Endothelial cell (in vitro differentiated cells): ENCODE data around the gene FHOD3. TPM values are rescaled to one million over a fixed set of nuclear protein-coding genes. Genes with fewer than 3 reads are reported as not detected.

ENCODE experiments used
- DNase-seq: peaks from one replicate; pipeline ENCODE4 v3.0.0; 2021; ENCODE audit warnings: low spot score
- H3K27ac Mint-ChIP-seq: one replicate; pipeline ENCODE4 v1.8.0; 2021; ENCODE audit warnings: mixed read lengths, inconsistent platforms; ENCODE audit not compliant: unreplicated experiment
- H3K27me3 Mint-ChIP-seq: one replicate; pipeline ENCODE4 v1.8.0; 2021; ENCODE audit warnings: mild to moderate bottlenecking, moderate library complexity, mixed read lengths, inconsistent platforms; ENCODE audit not compliant: unreplicated experiment
- H3K36me3 Mint-ChIP-seq: one replicate; pipeline ENCODE4 v1.8.0; 2021; ENCODE audit warnings: mild to moderate bottlenecking, low read depth, mixed read lengths, inconsistent platforms; ENCODE audit not compliant: unreplicated experiment
- H3K4me1 Mint-ChIP-seq: one replicate; pipeline ENCODE4 v1.8.0; 2021; ENCODE audit warnings: mild to moderate bottlenecking, mixed read lengths, inconsistent platforms; ENCODE audit not compliant: unreplicated experiment
- H3K4me3 Mint-ChIP-seq: one replicate; pipeline ENCODE4 v1.8.0; 2021; ENCODE audit warnings: mild to moderate bottlenecking, mixed read lengths, inconsistent platforms; ENCODE audit not compliant: unreplicated experiment
- H3K9me3 Mint-ChIP-seq: one replicate; pipeline ENCODE4 v1.8.0; 2021; ENCODE audit warnings: mixed read lengths, inconsistent platforms; ENCODE audit not compliant: unreplicated experiment
- total RNA-seq: library from RNA; stranded (reverse); fragmentation: NEBNext Ultra II Directional; extraction: Animal tissue kit (Norgen Biotek cat#: 25700); gene quantifications from one replicate; pipeline ENCODE4 v1.2.1, GENCODE V29; 2021; ENCODE audit not compliant: unreplicated experiment
- TF ChIP-seq, protein P1 (sequence below): fragments of 200-600 bp; sonication (generic); IDR thresholded peaks from one replicate; pipeline ENCODE4 v1.5.0; 2021; ENCODE audit warnings: antibody characterized with exemption; ENCODE audit not compliant: unreplicated experiment

The FHOD3 gene
- total RNA-seq, 1 donor from 2014 or later: 0.67 TPM

DNA sequence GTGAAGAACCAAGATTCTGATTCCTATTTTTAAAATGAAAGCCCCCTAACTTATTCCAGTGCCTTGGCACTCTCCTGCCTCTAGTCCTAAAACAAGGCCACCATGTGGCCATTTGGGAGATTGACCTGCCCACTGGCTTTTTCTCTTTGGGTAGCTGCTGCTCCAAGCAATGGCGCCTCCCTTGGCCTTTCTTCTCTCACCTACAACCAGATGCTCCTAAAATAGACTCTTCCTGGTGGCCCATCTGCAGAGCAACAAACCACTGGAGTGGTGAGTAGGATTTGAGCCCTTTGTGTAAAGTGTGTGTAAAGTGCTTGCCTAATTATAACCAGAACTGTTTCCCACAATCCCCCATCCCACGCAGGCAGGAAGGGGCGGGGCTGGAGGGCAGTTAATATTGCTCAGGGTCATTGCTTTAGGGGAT is 114.2 kb downstream of the FHOD3 start:
- DNase-seq: peak; percentile 61
- no peaks in the 10 kb centered on the region for H3K4me1 Mint-ChIP-seq

DNA sequence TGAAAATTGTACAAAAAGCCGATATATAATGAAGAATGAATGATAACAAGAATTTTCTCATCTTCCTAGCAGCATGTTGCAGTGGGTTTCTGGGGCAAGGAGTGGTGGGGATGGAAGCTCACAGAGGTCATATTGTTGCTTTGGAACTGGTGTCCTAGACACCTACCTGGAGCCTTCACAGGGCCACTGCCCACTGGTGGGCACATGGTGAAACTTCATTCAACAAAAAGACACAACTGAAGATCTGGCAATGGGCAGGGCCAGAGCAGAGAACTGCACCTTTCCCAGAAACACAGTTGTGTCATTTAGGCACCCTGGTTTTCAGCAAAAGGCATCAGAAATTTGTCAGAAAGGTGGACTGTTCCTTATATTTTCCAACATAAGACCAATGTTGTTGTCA is 115.3 kb downstream of the FHOD3 start:
- TF ChIP-seq, protein P1, sequence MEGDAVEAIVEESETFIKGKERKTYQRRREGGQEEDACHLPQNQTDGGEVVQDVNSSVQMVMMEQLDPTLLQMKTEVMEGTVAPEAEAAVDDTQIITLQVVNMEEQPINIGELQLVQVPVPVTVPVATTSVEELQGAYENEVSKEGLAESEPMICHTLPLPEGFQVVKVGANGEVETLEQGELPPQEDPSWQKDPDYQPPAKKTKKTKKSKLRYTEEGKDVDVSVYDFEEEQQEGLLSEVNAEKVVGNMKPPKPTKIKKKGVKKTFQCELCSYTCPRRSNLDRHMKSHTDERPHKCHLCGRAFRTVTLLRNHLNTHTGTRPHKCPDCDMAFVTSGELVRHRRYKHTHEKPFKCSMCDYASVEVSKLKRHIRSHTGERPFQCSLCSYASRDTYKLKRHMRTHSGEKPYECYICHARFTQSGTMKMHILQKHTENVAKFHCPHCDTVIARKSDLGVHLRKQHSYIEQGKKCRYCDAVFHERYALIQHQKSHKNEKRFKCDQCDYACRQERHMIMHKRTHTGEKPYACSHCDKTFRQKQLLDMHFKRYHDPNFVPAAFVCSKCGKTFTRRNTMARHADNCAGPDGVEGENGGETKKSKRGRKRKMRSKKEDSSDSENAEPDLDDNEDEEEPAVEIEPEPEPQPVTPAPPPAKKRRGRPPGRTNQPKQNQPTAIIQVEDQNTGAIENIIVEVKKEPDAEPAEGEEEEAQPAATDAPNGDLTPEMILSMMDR: peak; percentile 71
- Mint-ChIP-seq H3K36me3 (no peaks in the 10 kb centered on the region), H3K4me1 (no peaks in the 10 kb centered on the region), H3K27me3 (peaks cover 6% of the 10 kb centered on the region), H3K4me3 (no peak overlapping the region), H3K9me3 (no peaks in the 10 kb centered on the region), H3K27ac (no peak overlapping the region)
- peak; percentile 42 for DNase-seq

More for the DNA sequence above, 114.2 kb downstream of the FHOD3 start:
- no peaks in the 10 kb centered on the region for H3K9me3 Mint-ChIP-seq
- TF ChIP-seq, protein P1: peak; percentile 77
- H3K27me3 Mint-ChIP-seq: peaks cover 6% of the 10 kb centered on the region
- no peak overlapping the region for H3K27ac Mint-ChIP-seq
- H3K36me3 Mint-ChIP-seq: no peaks in the 10 kb centered on the region
- H3K4me3 Mint-ChIP-seq: no peak overlapping the region

DNA sequence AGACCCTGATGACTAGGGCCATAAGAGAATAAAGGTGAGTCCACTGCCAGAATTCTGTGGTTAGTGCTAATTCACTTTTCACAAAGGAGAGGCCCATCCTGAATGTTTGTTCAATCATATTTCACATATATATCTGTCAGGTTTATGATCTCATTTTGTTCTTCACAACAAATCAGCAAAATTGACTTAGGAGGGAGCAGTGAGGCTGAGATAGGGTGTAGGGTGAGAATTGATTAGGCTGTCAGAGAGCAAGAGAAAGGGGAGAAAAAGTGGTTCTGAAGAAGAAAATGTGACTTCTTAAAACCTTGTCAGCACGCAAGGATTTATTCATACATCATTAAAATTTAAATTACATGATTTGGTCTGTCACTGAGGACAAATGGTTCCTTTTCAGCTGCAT is 117.7 kb downstream of the FHOD3 start:
- TF ChIP-seq, protein P1: no peak
- H3K9me3 Mint-ChIP-seq: no peaks in the 10 kb centered on the region
- H3K4me3 Mint-ChIP-seq: no peak overlapping the region
- no peaks in the 10 kb centered on the region for H3K27me3 Mint-ChIP-seq
- H3K27ac Mint-ChIP-seq: no peak overlapping the region
- H3K4me1 Mint-ChIP-seq: peaks cover 2% of the 10 kb centered on the region
- no peaks in the 10 kb centered on the region for H3K36me3 Mint-ChIP-seq
- no peak for DNase-seq

DNA sequence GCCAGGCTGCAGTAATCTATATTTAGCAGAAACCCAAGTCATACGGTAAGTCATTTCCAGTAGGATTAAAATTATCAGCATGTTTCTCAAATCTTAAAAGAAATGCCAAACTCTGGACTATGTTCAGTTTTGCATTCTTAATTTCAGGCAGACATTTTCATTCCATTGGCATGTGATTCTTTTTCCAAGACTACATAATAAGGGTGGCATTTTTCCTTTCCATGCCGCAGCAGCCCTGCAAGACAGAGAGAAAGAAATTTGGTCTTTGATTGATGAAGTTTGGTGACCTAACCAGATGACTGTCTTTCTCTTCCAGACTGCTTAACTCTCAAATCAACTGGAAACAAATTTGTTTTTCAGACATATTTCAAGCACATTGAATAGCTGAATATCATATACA is 118.1 kb downstream of the FHOD3 start:
- Mint-ChIP-seq H3K4me1 (peaks cover 3% of the 10 kb centered on the region), H3K27ac (no peak overlapping the region), H3K9me3 (no peaks in the 10 kb centered on the region), H3K4me3 (no peak overlapping the region), H3K36me3 (no peaks in the 10 kb centered on the region), H3K27me3 (no peaks in the 10 kb centered on the region)
- DNase-seq: no peak
- TF ChIP-seq, protein P1: no peak

DNA sequence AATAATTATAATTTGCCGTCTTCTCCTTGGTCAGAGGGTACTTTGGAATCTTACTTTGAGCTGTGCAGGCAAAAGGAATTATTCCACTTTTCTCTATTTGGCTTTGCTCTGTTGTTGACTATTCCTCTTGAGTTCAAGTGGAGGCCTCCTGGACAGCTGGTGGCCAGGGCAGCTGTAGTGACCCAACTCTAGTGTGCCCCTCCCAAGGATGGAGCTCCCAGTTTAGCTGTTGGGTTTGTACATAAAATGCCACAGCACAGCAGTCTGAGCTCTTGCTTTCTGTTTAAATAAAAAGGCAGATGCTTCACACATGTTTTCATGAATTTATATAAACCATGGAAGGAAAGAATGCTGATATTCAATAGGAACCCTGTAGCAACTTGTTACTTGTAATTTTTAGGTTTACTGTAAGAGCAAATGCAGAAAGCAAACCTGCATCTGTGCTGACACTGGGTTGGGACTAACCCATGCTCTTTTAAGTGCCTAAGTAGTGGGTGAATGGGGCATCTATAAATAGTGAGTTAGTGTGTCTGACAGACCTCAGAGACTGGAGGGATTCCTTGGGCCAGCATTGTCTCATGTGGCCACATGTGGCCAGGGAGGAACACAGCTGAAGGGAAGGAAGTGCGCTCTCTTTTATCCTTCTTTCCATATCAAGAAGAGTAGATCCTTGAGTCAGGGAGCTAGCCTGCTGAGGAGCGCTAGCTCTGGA is 121.8 kb downstream of the FHOD3 start:
- TF ChIP-seq, protein P1: no peak
- peaks cover 2% of the 10 kb centered on the region for H3K27me3 Mint-ChIP-seq
- H3K9me3 Mint-ChIP-seq: no peaks in the 10 kb centered on the region
- H3K4me1 Mint-ChIP-seq: peaks cover 3% of the 10 kb centered on the region
- H3K27ac Mint-ChIP-seq: no peak overlapping the region
- no peaks in the 10 kb centered on the region for H3K36me3 Mint-ChIP-seq
- DNase-seq: no peak
- no peak overlapping the region for H3K4me3 Mint-ChIP-seq
